Neural cell (in vitro differentiated cells): ENCODE measurements around the gene DNMBP.

Experiments used
- CTCF ChIP-seq: fragments of 450-650 bp; IDR thresholded peaks from 2 replicates; pipeline ENCODE4 v1.5.1; 2014; ENCODE audit warnings: antibody characterized with exemption, mild to moderate bottlenecking, moderate library complexity; ENCODE audit not compliant: poor library complexity, severe bottlenecking
- EP300 ChIP-seq: fragments of 450-650 bp; conservative IDR thresholded peaks from 2 replicates; pipeline ENCODE4 v1.6.1; 2014; ENCODE audit warnings: antibody characterized with exemption, mild to moderate bottlenecking, moderate library complexity; ENCODE audit not compliant: poor library complexity, severe bottlenecking
- SMC3 ChIP-seq: fragments of 450-650 bp; conservative IDR thresholded peaks from 2 replicates; pipeline ENCODE4 v1.6.1; 2014; ENCODE audit warnings: antibody characterized with exemption, mild to moderate bottlenecking, moderate library complexity; ENCODE audit not compliant: poor library complexity

- no peak for TF ChIP-seq SMC3
- no peak for TF ChIP-seq EP300
- no peak for TF ChIP-seq CTCF
Observed at GRCh38 chr10:99958302-99958701, 51.4 kb downstream of the DNMBP start.
